Activated naive CD8-positive, alpha-beta T cell treated with anti-CD3 and anti-CD28 coated beads for 36 hours (primary cell): ENCODE results near the gene CHD1L. TPM values are rescaled to one million over a fixed set of nuclear protein-coding genes. Genes with fewer than 3 reads are reported as not detected.
"Not testable (repeated sequence)": the region's sequence is repeated elsewhere in the genome, so short reads cannot be mapped to it uniquely, and the experiment has no call there.

Source experiments
- DNase-seq: peaks from one replicate; pipeline ENCODE4 v3.0.0; 2021
- H3K27ac Mint-ChIP-seq: one replicate; pipeline ENCODE4 v1.8.0; 2022; ENCODE audit warnings: mild to moderate bottlenecking, moderate library complexity, mixed read lengths
- H3K27me3 Mint-ChIP-seq: one replicate; pipeline ENCODE4 v1.8.0; 2022; ENCODE audit warnings: mild to moderate bottlenecking, mixed read lengths
- H3K36me3 Mint-ChIP-seq: one replicate; pipeline ENCODE4 v1.8.0; 2021; ENCODE audit warnings: mild to moderate bottlenecking, mixed read lengths
- H3K4me1 Mint-ChIP-seq: one replicate; pipeline ENCODE4 v1.8.0; 2021; ENCODE audit warnings: mixed read lengths
- H3K4me3 Mint-ChIP-seq: one replicate; pipeline ENCODE4 v1.8.0; 2022; ENCODE audit warnings: mild to moderate bottlenecking, moderate library complexity, mixed read lengths
- H3K9me3 Mint-ChIP-seq: one replicate; pipeline ENCODE4 v1.8.0; 2022; ENCODE audit warnings: mixed read lengths
- total RNA-seq, 2 experiments: library from RNA; stranded (reverse); gene quantifications; one replicate each; pipeline ENCODE4 v1.2.3, GENCODE V29; 2021

The CHD1L gene
- total RNA-seq, 2 experiments from 2014 or later = 65.9 to 70.0 TPM

- no peaks in the 10 kb centered on the region for H3K9me3 Mint-ChIP-seq
- H3K36me3 Mint-ChIP-seq = peaks cover 43% of the 10 kb centered on the region
- H3K4me3 Mint-ChIP-seq = no peak overlapping the region
- H3K4me1 Mint-ChIP-seq = peaks cover 7% of the 10 kb centered on the region
- H3K27me3 Mint-ChIP-seq = no peaks in the 10 kb centered on the region
- DNase-seq = no peak
- H3K27ac Mint-ChIP-seq = no peak overlapping the region
These were observed 31.2 kb downstream of the CHD1L start for GRCh38 chr1:147273409-147274336.

DNA sequence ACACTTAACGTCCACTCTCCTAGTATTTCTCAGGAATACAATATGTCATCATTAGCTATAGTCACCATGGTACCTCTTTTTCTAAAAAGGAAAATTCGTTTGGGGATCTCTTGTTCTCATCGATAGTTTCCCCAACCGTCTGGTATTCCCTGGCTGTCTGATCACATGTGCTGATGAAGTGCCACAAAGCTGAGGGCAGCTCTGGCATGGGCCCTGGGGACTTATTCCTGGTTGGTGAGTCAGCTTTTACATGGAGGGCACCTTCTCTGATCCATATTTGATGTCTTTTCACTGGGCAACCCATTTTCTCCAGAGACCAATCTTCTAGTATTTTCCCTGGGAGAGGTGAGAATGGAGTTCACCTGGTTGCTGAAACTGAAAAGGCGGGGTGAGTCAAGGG lies 39.5 kb downstream of the CHD1L start:
- H3K36me3 Mint-ChIP-seq = peaks cover 39% of the 10 kb centered on the region
- H3K4me1 Mint-ChIP-seq = no peaks in the 10 kb centered on the region

GRCh38 chr1:147283011-147283410 lies 40.5 kb downstream of the CHD1L start:
- no peaks in the 10 kb centered on the region for H3K9me3 Mint-ChIP-seq
- no peak overlapping the region for H3K27ac Mint-ChIP-seq
- no peak for DNase-seq
- no peak overlapping the region for H3K4me3 Mint-ChIP-seq
- H3K27me3 Mint-ChIP-seq = no peaks in the 10 kb centered on the region
- H3K4me1 Mint-ChIP-seq = no peaks in the 10 kb centered on the region
- H3K36me3 Mint-ChIP-seq = peaks cover 43% of the 10 kb centered on the region

More for the DNA sequence above, 39.5 kb downstream of the CHD1L start:
- Mint-ChIP-seq H3K27me3 (no peaks in the 10 kb centered on the region), H3K4me3 (no peak overlapping the region), H3K27ac (no peak overlapping the region), H3K9me3 (no peaks in the 10 kb centered on the region)
- DNase-seq = no peak

GRCh38 chr1:147287133-147287865 lies 44.8 kb downstream of the CHD1L start:
- no peak overlapping the region for H3K27ac Mint-ChIP-seq
- no peak for DNase-seq
- H3K27me3 Mint-ChIP-seq = no peaks in the 10 kb centered on the region
- H3K9me3 Mint-ChIP-seq = peaks cover 2% of the 10 kb centered on the region
- peaks cover 80% of the 10 kb centered on the region for H3K36me3 Mint-ChIP-seq
- peaks cover 3% of the 10 kb centered on the region for H3K4me1 Mint-ChIP-seq
- H3K4me3 Mint-ChIP-seq = no peak overlapping the region

- Mint-ChIP-seq H3K9me3 (peaks cover 5% of the 10 kb centered on the region), H3K36me3 (peaks cover 97% of the 10 kb centered on the region), H3K4me3 (no peak overlapping the region), H3K4me1 (peaks cover 3% of the 10 kb centered on the region), H3K27me3 (no peaks in the 10 kb centered on the region), H3K27ac (no peak overlapping the region)
- no peak for DNase-seq
These were observed 49.5 kb downstream of the CHD1L start for GRCh38 chr1:147292012-147292411.

GRCh38 chr1:147292631-147293251 lies 50.3 kb downstream of the CHD1L start:
- peaks cover 97% of the 10 kb centered on the region for H3K36me3 Mint-ChIP-seq
- DNase-seq = no peak
- no peak overlapping the region for H3K4me3 Mint-ChIP-seq
- peaks cover 7% of the 10 kb centered on the region for H3K9me3 Mint-ChIP-seq
- H3K27me3 Mint-ChIP-seq = no peaks in the 10 kb centered on the region
- peaks cover 3% of the 10 kb centered on the region for H3K4me1 Mint-ChIP-seq
- H3K27ac Mint-ChIP-seq = peak overlapping the region; percentile 71

DNA sequence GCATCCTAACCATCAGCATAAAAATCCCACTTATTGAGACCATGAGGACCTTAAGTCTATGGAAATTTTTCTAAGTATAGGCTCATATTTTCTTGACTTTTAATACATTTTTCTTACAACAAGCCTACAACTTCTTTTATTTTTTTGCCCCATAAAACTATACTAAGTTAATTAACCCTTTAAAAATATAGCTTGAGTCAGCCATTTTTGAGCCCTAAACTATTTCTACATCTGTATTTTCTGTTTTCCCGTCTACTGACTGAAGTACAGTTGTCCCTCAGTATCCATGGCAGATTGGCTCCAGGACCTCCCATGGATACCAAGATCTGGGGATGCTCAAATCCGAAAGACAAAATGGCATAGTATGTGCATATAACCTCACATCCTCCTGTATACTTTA lies 55.0 kb downstream of the CHD1L start:
- H3K9me3 Mint-ChIP-seq = peaks cover 34% of the 10 kb centered on the region
- DNase-seq = no peak
- H3K4me1 Mint-ChIP-seq = no peaks in the 10 kb centered on the region
- H3K4me3 Mint-ChIP-seq = no peak overlapping the region
- H3K36me3 Mint-ChIP-seq = peaks cover 78% of the 10 kb centered on the region
- no peak overlapping the region for H3K27ac Mint-ChIP-seq
- no peaks in the 10 kb centered on the region for H3K27me3 Mint-ChIP-seq

DNA sequence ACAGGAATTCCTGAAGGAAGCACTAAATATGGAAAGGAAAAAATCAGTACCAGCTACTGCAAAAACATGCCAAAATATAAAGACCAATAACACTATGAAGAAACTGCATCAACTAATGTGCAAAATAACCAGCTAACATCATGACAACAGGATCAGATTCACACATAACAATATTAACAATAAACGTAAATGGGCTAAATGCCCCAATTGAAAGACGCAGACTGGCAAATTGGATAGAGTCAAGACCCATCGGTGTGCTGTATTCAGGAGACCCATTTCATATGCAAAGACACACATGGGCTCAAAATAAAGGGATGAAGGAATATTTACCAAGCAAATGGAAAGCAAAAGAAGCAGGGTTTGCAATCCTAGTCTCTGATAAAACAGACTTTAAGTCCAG lies 63.3 kb downstream of the CHD1L start:
- H3K36me3 Mint-ChIP-seq, H3K27me3 Mint-ChIP-seq, DNase-seq, H3K27ac Mint-ChIP-seq, H3K4me1 Mint-ChIP-seq, H3K4me3 Mint-ChIP-seq: not testable (repeated sequence)
- H3K9me3 Mint-ChIP-seq = peaks cover 68% of the 10 kb centered on the region

DNA sequence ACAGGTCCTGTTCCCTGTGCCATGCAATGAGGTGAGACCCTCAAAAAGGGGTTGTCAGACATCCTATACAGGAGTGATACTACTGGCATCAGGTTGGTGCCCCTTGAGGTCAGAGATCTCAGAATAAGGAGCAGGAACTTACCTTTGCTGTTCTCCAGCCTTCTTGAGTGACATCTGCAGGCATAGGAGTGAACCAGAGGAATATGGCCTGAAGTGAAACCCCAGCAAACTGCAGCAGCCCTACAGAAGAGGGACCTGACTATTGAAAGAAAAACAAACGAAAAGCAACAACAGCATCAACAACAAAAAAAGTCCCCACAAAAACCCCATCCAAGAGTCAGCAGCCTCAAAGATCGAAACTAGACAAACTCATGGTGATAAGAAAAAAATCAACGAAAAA lies 74.5 kb downstream of the CHD1L start:
- H3K36me3 Mint-ChIP-seq = no peaks in the 10 kb centered on the region
- no peak overlapping the region for H3K4me3 Mint-ChIP-seq
- peaks cover under 1% of the 10 kb centered on the region for H3K9me3 Mint-ChIP-seq
- DNase-seq = no peak
- no peak overlapping the region for H3K27ac Mint-ChIP-seq
- H3K4me1 Mint-ChIP-seq = no peaks in the 10 kb centered on the region
- peaks cover 9% of the 10 kb centered on the region for H3K27me3 Mint-ChIP-seq

DNA sequence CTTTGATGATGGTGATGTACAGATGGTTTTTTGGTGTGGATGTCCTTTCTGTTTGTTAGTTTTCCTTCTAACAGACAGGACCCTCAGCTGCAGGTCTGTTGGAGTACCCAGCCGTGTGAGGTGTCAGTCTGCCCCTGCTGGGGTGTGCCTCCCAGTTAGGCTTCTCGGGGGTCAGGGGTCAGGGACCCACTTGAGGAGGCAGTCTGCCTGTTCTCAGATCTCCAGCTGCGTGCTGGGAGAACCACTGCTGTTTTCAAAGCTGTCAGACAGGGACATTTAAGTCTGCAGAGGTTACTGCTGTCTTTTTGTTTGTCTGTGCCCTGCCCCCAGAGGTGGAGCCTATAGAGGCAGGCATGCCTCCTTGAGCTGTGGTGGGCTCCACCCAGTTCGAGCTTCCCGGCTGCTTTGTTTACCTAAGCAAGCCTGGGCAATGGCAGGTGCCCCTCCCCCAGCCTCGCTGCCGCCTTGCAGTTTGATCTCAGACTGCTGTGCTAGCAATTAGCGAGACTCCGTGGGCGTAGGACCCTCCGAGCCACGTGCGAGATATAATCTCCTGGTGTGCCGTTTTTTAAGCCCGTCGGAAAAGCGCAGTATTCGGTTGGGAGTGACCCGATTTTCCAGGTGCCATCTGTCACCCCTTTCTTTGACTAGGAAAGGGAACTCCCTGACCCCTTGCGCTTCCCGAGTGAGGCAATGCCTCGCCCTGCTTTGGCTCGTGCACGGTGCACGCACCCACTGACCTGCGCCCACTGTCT lies 84.6 kb downstream of the CHD1L start:
- H3K9me3 Mint-ChIP-seq, H3K4me3 Mint-ChIP-seq, H3K36me3 Mint-ChIP-seq, DNase-seq, H3K27ac Mint-ChIP-seq, H3K4me1 Mint-ChIP-seq: not testable (repeated sequence)
- H3K27me3 Mint-ChIP-seq = peaks cover 22% of the 10 kb centered on the region

DNA sequence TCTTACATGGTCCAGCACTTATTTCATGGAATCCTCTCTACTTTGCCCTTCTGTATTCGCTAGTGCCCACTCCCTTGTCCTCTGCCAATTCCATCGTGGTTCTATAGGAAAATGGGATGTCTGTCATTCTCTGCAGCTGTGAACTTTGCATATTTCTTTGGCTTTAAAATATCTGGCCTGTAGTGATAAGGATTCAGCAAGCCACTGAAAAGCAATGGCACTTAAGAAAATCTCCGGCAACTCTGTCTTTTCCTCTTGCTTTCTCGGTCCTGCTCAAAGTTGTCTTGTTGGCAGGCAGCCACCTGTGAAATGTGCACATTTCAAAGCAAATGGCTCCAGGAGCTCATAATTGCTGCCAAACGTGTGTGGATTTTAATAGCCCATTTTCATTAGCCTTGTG lies 91.8 kb downstream of the CHD1L start:
- Mint-ChIP-seq H3K4me1 (no peaks in the 10 kb centered on the region), H3K27me3 (peaks cover 29% of the 10 kb centered on the region), H3K4me3 (no peak overlapping the region)

GRCh38 chr1:147336291-147336690 lies 93.8 kb downstream of the CHD1L start:
- Mint-ChIP-seq H3K4me1 (no peaks in the 10 kb centered on the region), H3K27me3 (peaks cover 30% of the 10 kb centered on the region), H3K9me3 (no peaks in the 10 kb centered on the region), H3K4me3 (no peak overlapping the region), H3K27ac (no peak overlapping the region), H3K36me3 (no peaks in the 10 kb centered on the region)
- no peak for DNase-seq

More for the DNA sequence above, 91.8 kb downstream of the CHD1L start:
- no peak overlapping the region for H3K27ac Mint-ChIP-seq
- no peaks in the 10 kb centered on the region for H3K9me3 Mint-ChIP-seq
- DNase-seq = no peak
- H3K36me3 Mint-ChIP-seq = no peaks in the 10 kb centered on the region

- Mint-ChIP-seq H3K9me3 (no peaks in the 10 kb centered on the region), H3K36me3 (no peaks in the 10 kb centered on the region), H3K4me1 (no peaks in the 10 kb centered on the region), H3K27ac (no peak overlapping the region), H3K4me3 (no peak overlapping the region), H3K27me3 (peaks cover 38% of the 10 kb centered on the region)
- no peak for DNase-seq
These were observed 94.7 kb downstream of the CHD1L start for GRCh38 chr1:147337040-147337630.

DNA sequence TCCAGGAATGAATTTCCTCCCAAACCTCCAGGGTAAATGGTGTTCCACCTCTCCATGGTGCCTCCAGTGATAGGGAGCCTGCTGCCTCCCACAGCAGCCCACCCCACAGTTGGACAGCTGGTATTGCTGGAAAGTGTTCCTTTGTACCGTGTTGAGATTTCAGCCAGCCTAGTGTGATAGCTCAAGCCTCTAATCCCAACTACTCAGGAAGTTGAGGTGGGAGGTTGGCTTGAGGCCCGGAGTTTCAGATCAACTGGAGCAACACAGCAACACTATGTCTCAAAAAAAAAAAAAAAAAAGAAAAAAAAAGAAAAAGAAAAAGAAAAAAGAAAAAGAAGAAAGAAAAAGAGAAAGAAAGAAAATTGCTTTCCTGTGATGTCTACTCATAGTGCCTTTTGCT lies 96.1 kb downstream of the CHD1L start:
- peaks cover 45% of the 10 kb centered on the region for H3K27me3 Mint-ChIP-seq
- no peaks in the 10 kb centered on the region for H3K9me3 Mint-ChIP-seq
- no peak for DNase-seq
- H3K27ac Mint-ChIP-seq = no peak overlapping the region
- H3K4me3 Mint-ChIP-seq = no peak overlapping the region
- H3K36me3 Mint-ChIP-seq = no peaks in the 10 kb centered on the region
- no peaks in the 10 kb centered on the region for H3K4me1 Mint-ChIP-seq
